T-helper 1 cell treated with Interleukin-12 subunit alpha and Interleukin-12 subunit beta and Interleukin-4 antibody, amounts not matched to agents 30 μg/mL and 1 μg/mL, for 36 hours (primary cell): ENCODE data around the gene KRTAP9-2.
"Not testable (repeated sequence)": the region's sequence is repeated elsewhere in the genome, so short reads cannot be mapped to it uniquely, and the experiment has no call there.

Experiments used
- H3K27ac Mint-ChIP-seq: one replicate; pipeline ENCODE4 v1.8.0; 2021; ENCODE audit warnings: mild to moderate bottlenecking, mixed read lengths
- H3K27me3 Mint-ChIP-seq: one replicate; pipeline ENCODE4 v1.8.0; 2021; ENCODE audit warnings: low read depth, mixed read lengths
- H3K36me3 Mint-ChIP-seq: one replicate; pipeline ENCODE4 v1.8.0; 2021; ENCODE audit warnings: low read depth, mixed read lengths
- H3K4me1 Mint-ChIP-seq: one replicate; pipeline ENCODE4 v1.8.0; 2021; ENCODE audit warnings: low read depth, mixed read lengths
- H3K4me3 Mint-ChIP-seq: one replicate; pipeline ENCODE4 v1.8.0; 2021; ENCODE audit warnings: mild to moderate bottlenecking, moderate library complexity, mixed read lengths
- H3K9me3 Mint-ChIP-seq: one replicate; pipeline ENCODE4 v1.8.0; 2021; ENCODE audit warnings: mixed read lengths

KRTAP9-2 gene

GRCh38 chr17:41226598-41227095 is at the start of gene KRTAP9-2:
TSS of gene KRTAP9-2 (plus strand) at chr17:41226648. CDS start at chr17:41226655, 7 bp downstream.
- H3K27ac Mint-ChIP-seq, H3K36me3 Mint-ChIP-seq, H3K4me1 Mint-ChIP-seq, H3K4me3 Mint-ChIP-seq, H3K9me3 Mint-ChIP-seq: not testable (repeated sequence)
- H3K27me3 Mint-ChIP-seq, result peaks cover 16% of the 10 kb centered on the region

GRCh38 chr17:41176744-41177387 is 49.6 kb upstream of the KRTAP9-2 start:
- Mint-ChIP-seq H3K4me1 (no peaks in the 10 kb centered on the region), H3K27me3 (peaks cover 14% of the 10 kb centered on the region), H3K36me3 (no peaks in the 10 kb centered on the region), H3K27ac (no peak overlapping the region), H3K9me3 (no peaks in the 10 kb centered on the region), H3K4me3 (no peak overlapping the region)

GRCh38 chr17:41177727-41178271 is 48.6 kb upstream of the KRTAP9-2 start, which contains the start of gene KRTAP4-2:
TSS of gene KRTAP4-2 (minus strand) at chr17:41178221. CDS start at chr17:41178164, 57 bp downstream.
- Mint-ChIP-seq H3K9me3 (no peaks in the 10 kb centered on the region), H3K4me1 (no peaks in the 10 kb centered on the region), H3K4me3 (no peak within 1 kb of the TSS), H3K36me3 (no peaks in the 10 kb centered on the region), H3K27ac (no peak within 1 kb of the TSS), H3K27me3 (peaks cover 6% of the 10 kb centered on the region)

- Mint-ChIP-seq H3K4me1 (no peaks in the 10 kb centered on the region), H3K4me3 (no peak overlapping the region), H3K9me3 (no peaks in the 10 kb centered on the region), H3K27ac (no peak overlapping the region), H3K36me3 (no peaks in the 10 kb centered on the region), H3K27me3 (peaks cover 3% of the 10 kb centered on the region)
These were observed 48.1 kb upstream of the KRTAP9-2 start for GRCh38 chr17:41178341-41178740.

- Mint-ChIP-seq H3K27ac (no peak overlapping the region), H3K36me3 (no peaks in the 10 kb centered on the region), H3K27me3 (no peaks in the 10 kb centered on the region), H3K9me3 (no peaks in the 10 kb centered on the region), H3K4me1 (no peaks in the 10 kb centered on the region), H3K4me3 (no peak overlapping the region)
These were observed 47.4 kb upstream of the KRTAP9-2 start for GRCh38 chr17:41178843-41179616.

GRCh38 chr17:41184480-41184961 is 41.9 kb upstream of the KRTAP9-2 start, which contains the start of gene KRTAP4-1:
TSS of gene KRTAP4-1 (minus strand) at chr17:41184911. CDS start at chr17:41184854, 57 bp downstream.
- Mint-ChIP-seq H3K4me3 (no peak within 1 kb of the TSS), H3K9me3 (no peaks in the 10 kb centered on the region), H3K27ac (no peak within 1 kb of the TSS), H3K36me3 (no peaks in the 10 kb centered on the region), H3K27me3 (no peaks in the 10 kb centered on the region), H3K4me1 (no peaks in the 10 kb centered on the region)

- H3K27ac Mint-ChIP-seq, result no peak overlapping the region
- no peaks in the 10 kb centered on the region for H3K36me3 Mint-ChIP-seq
- H3K9me3 Mint-ChIP-seq, result no peaks in the 10 kb centered on the region
- H3K4me3 Mint-ChIP-seq, result no peak overlapping the region
- no peaks in the 10 kb centered on the region for H3K4me1 Mint-ChIP-seq
- no peaks in the 10 kb centered on the region for H3K27me3 Mint-ChIP-seq
These were observed 41.4 kb upstream of the KRTAP9-2 start for GRCh38 chr17:41185001-41185400.

GRCh38 chr17:41186872-41187271 is 39.6 kb upstream of the KRTAP9-2 start:
- Mint-ChIP-seq H3K27me3 (no peaks in the 10 kb centered on the region), H3K36me3 (no peaks in the 10 kb centered on the region), H3K4me1 (no peaks in the 10 kb centered on the region), H3K9me3 (no peaks in the 10 kb centered on the region), H3K27ac (no peak overlapping the region), H3K4me3 (no peak overlapping the region)

GRCh38 chr17:41189837-41190318 is 36.6 kb upstream of the KRTAP9-2 start, which contains the start of gene KRTAP9-1:
TSS of gene KRTAP9-1 (plus strand) at chr17:41189887. CDS start at chr17:41189887, 0 bp downstream.
- H3K4me1 Mint-ChIP-seq, H3K27me3 Mint-ChIP-seq, H3K4me3 Mint-ChIP-seq, H3K36me3 Mint-ChIP-seq, H3K27ac Mint-ChIP-seq, H3K9me3 Mint-ChIP-seq: not testable (repeated sequence)

GRCh38 chr17:41190328-41190727 is 36.1 kb upstream of the KRTAP9-2 start:
- no peaks in the 10 kb centered on the region for H3K36me3 Mint-ChIP-seq
- H3K9me3 Mint-ChIP-seq, result no peaks in the 10 kb centered on the region
- no peaks in the 10 kb centered on the region for H3K27me3 Mint-ChIP-seq
- no peaks in the 10 kb centered on the region for H3K4me1 Mint-ChIP-seq
- H3K27ac Mint-ChIP-seq, result no peak overlapping the region
- H3K4me3 Mint-ChIP-seq, result no peak overlapping the region

- Mint-ChIP-seq H3K4me3 (no peak overlapping the region), H3K27ac (no peak overlapping the region), H3K9me3 (no peaks in the 10 kb centered on the region), H3K4me1 (no peaks in the 10 kb centered on the region), H3K27me3 (no peaks in the 10 kb centered on the region), H3K36me3 (no peaks in the 10 kb centered on the region)
These were observed 30.4 kb upstream of the KRTAP9-2 start for GRCh38 chr17:41196068-41196467.

GRCh38 chr17:41199421-41200078 is 26.9 kb upstream of the KRTAP9-2 start:
- Mint-ChIP-seq H3K4me1 (no peaks in the 10 kb centered on the region), H3K27me3 (no peaks in the 10 kb centered on the region), H3K36me3 (no peaks in the 10 kb centered on the region), H3K9me3 (no peaks in the 10 kb centered on the region), H3K27ac (no peak overlapping the region), H3K4me3 (no peak overlapping the region)

GRCh38 chr17:41211845-41212466 is 14.5 kb upstream of the KRTAP9-2 start:
- H3K27ac Mint-ChIP-seq, result no peak overlapping the region
- no peak overlapping the region for H3K4me3 Mint-ChIP-seq
- no peaks in the 10 kb centered on the region for H3K9me3 Mint-ChIP-seq
- H3K36me3 Mint-ChIP-seq, result no peaks in the 10 kb centered on the region
- H3K27me3 Mint-ChIP-seq, result peaks cover 14% of the 10 kb centered on the region
- H3K4me1 Mint-ChIP-seq, result no peaks in the 10 kb centered on the region
